Measurements from ENCODE around the gene CCDC17.

Gene CCDC17

GRCh38 chr1:45621895-45622523 lies 1.8 kb downstream of the CCDC17 start:
- Histone ChIP-seq H4K20me1 (ENCODE audit: insufficient read depth, low read length) (peaks cover 30% of the 10 kb centered on the region), H3K4me1 (ENCODE audit: insufficient read depth, low read length) (no peaks in the 10 kb centered on the region), H3K36me3 (ENCODE audit: insufficient read depth, low read length) (peaks cover 72% of the 10 kb centered on the region), H3K9ac (ENCODE audit: low read depth, low read length) (no peak overlapping the region), H3K9me3 (ENCODE audit: insufficient read depth, low read length, severe bottlenecking) (no peaks in the 10 kb centered on the region), H3K27me3 (ENCODE audit: insufficient read depth, low read length, poor library complexity) (no peaks in the 10 kb centered on the region), H3K27ac (ENCODE audit: low read length) (no peak overlapping the region), H3K4me2 (ENCODE audit: insufficient read depth, low read length) (no peak overlapping the region), H3K79me2 (ENCODE audit: insufficient read depth, low read length) (no peaks in the 10 kb centered on the region), H2AFZ (ENCODE audit: low read depth, low read length) (no peak overlapping the region), H3K4me3 (ENCODE audit: low read depth in 1 of 2, low read length in 2 of 2) (no peak overlapping the region)
- TF ChIP-seq CTCF (IDR thresholded peaks at IDR 0.05; ENCODE audit: borderline replicate concordance, extremely low read depth, low read length, poor library complexity, severe bottlenecking) (no peak), EZH2 (IDR thresholded peaks at IDR 0.05; ENCODE audit: borderline replicate concordance, low read depth, low read length, severe bottlenecking) (no peak)
- DNase-seq (no peak), ATAC-seq (ENCODE audit: insufficient read depth, low read depth) (no peak)

GRCh38 chr1:45621501-45621836 lies 2.4 kb downstream of the CCDC17 start:
- ATAC-seq (ENCODE audit: insufficient read depth, low read depth) (peak; percentile 10; the same call in 1 of the 3 replicates), DNase-seq (no peak)
- Histone ChIP-seq H3K4me1 (ENCODE audit: insufficient read depth, low read length) (no peaks in the 10 kb centered on the region), H3K27me3 (ENCODE audit: insufficient read depth, low read length, poor library complexity) (no peaks in the 10 kb centered on the region), H3K36me3 (ENCODE audit: insufficient read depth, low read length) (peaks cover 72% of the 10 kb centered on the region), H2AFZ (ENCODE audit: low read depth, low read length) (no peak overlapping the region), H3K9ac (ENCODE audit: low read depth, low read length) (no peak overlapping the region), H3K4me3 (ENCODE audit: low read depth in 1 of 2, low read length in 2 of 2) (no peak overlapping the region), H3K27ac (ENCODE audit: low read length) (no peak overlapping the region), H3K79me2 (ENCODE audit: insufficient read depth, low read length) (no peaks in the 10 kb centered on the region), H3K4me2 (ENCODE audit: insufficient read depth, low read length) (no peak overlapping the region), H3K9me3 (ENCODE audit: insufficient read depth, low read length, severe bottlenecking) (no peaks in the 10 kb centered on the region), H4K20me1 (ENCODE audit: insufficient read depth, low read length) (peaks cover 30% of the 10 kb centered on the region)
- no peak for TF ChIP-seq CTCF (IDR thresholded peaks at IDR 0.05; ENCODE audit: borderline replicate concordance, extremely low read depth, low read length, poor library complexity, severe bottlenecking)
- TF ChIP-seq EZH2 (IDR thresholded peaks at IDR 0.05; ENCODE audit: borderline replicate concordance, low read depth, low read length, severe bottlenecking): no peak

- Histone ChIP-seq H3K79me2 (ENCODE audit: insufficient read depth, low read length) (no peaks in the 10 kb centered on the region), H3K27ac (ENCODE audit: low read length) (no peak overlapping the region), H3K4me2 (ENCODE audit: insufficient read depth, low read length) (no peak overlapping the region), H3K4me1 (ENCODE audit: insufficient read depth, low read length) (no peaks in the 10 kb centered on the region), H3K9me3 (ENCODE audit: insufficient read depth, low read length, severe bottlenecking) (no peaks in the 10 kb centered on the region), H3K36me3 (ENCODE audit: insufficient read depth, low read length) (peaks cover 74% of the 10 kb centered on the region), H3K9ac (ENCODE audit: low read depth, low read length) (no peak overlapping the region), H2AFZ (ENCODE audit: low read depth, low read length) (no peak overlapping the region), H4K20me1 (ENCODE audit: insufficient read depth, low read length) (peaks cover 35% of the 10 kb centered on the region), H3K4me3 (ENCODE audit: low read depth in 1 of 2, low read length in 2 of 2) (no peak overlapping the region), H3K27me3 (ENCODE audit: insufficient read depth, low read length, poor library complexity) (no peaks in the 10 kb centered on the region)
- ATAC-seq (ENCODE audit: insufficient read depth, low read depth) (peak; percentile 17), DNase-seq (no peak)
- no peak for TF ChIP-seq CTCF (IDR thresholded peaks at IDR 0.05; ENCODE audit: borderline replicate concordance, extremely low read depth, low read length, poor library complexity, severe bottlenecking)
- no peak for TF ChIP-seq EZH2 (IDR thresholded peaks at IDR 0.05; ENCODE audit: borderline replicate concordance, low read depth, low read length, severe bottlenecking)
These were observed 3.0 kb downstream of the CCDC17 start for GRCh38 chr1:45620588-45621500.

Data from DND-41 (cell line).